HEK293 (cell line): ENCODE measurements around the gene BTNL9.

Experiments used
- CTCF ChIA-PET: fragments of 350-600 bp; formaldehyde crosslinking; extraction: SDS; loops from one replicate; lab custom pipeline; 2021; ENCODE audit warnings: antibody characterized with exemption; lab: Yijun Ruan, JAX
- POLR2A ChIA-PET: fragments of 300-600 bp; formaldehyde crosslinking; extraction: SDS; loops from one replicate; lab custom pipeline; 2020; ENCODE audit warnings: antibody characterized with exemption, inconsistent platforms; lab: Yijun Ruan, JAX
- H3K27ac ChIP-seq: fragments of 200-500 bp; sonication (Bioruptor generic); 2 replicates; pipeline ENCODE4 v1.5.1; 2014; ENCODE audit warnings: low read depth, low read length, control low read depth, inconsistent platforms; ENCODE audit errors: extremely low read depth
- H3K36me3 ChIP-seq, 2 experiments: fragments of 200-500 bp in 1 of 2; sonication (Bioruptor generic) in 1 of 2; 1 replicate in 1 of 2; 2 replicates in 1 of 2; pipeline ENCODE4 v1.5.1; 2014 to 2017; ENCODE audit warnings: inconsistent platforms in 2 of 2, low read length in 2 of 2; ENCODE audit not compliant: control insufficient read depth in 2 of 2, insufficient read depth in 1 of 2
- H3K4me1 ChIP-seq: fragments of 200-500 bp; sonication (Bioruptor generic); 2 replicates; pipeline ENCODE4 v1.5.1; 2014; ENCODE audit warnings: mild to moderate bottlenecking, low read length, inconsistent platforms; ENCODE audit not compliant: control insufficient read depth, insufficient read depth
- H3K4me3 ChIP-seq: 2 replicates; pipeline ENCODE4 v1.5.1; 2011; ENCODE audit warnings: low read depth, mild to moderate bottlenecking, control low read depth, low read length, moderate library complexity
- H3K9me3 ChIP-seq: fragments of 200-500 bp; sonication (Bioruptor generic); 2 replicates; pipeline ENCODE4 v1.5.1; 2014; ENCODE audit warnings: low read depth, low read length, inconsistent platforms; ENCODE audit not compliant: control insufficient read depth, insufficient read depth
- EGR2 ChIP-seq: fragments of 450-650 bp; formaldehyde crosslinking; IDR thresholded peaks from 2 replicates; pipeline ENCODE4 v1.5.1; 2016; ENCODE audit warnings: low read depth, missing biosample characterization, missing genetic modification characterization
- GFI1B ChIP-seq: fragments of 450-650 bp; formaldehyde crosslinking; IDR thresholded peaks from 2 replicates; pipeline ENCODE4 v1.5.1; 2016; ENCODE audit warnings: missing biosample characterization, missing genetic modification characterization
- GLIS1 ChIP-seq: fragments of 450-650 bp; formaldehyde crosslinking; IDR thresholded peaks from 2 replicates; pipeline ENCODE4 v1.5.1; 2016; ENCODE audit warnings: missing biosample characterization, missing genetic modification characterization
- HOXA7 ChIP-seq: sonication (generic); formaldehyde crosslinking; IDR thresholded peaks from 2 replicates; pipeline ENCODE4 v1.8.1; 2022; ENCODE audit warnings: missing genetic modification reagents, borderline replicate concordance
- PRDM2 ChIP-seq: fragments of 450-650 bp; formaldehyde crosslinking; IDR thresholded peaks from 2 replicates; pipeline ENCODE4 v1.5.1; 2016; ENCODE audit warnings: missing biosample characterization, missing genetic modification characterization, borderline replicate concordance
- PRDM4 ChIP-seq: fragments of 450-650 bp; formaldehyde crosslinking; IDR thresholded peaks from 2 replicates; pipeline ENCODE4 v1.5.1; 2017; ENCODE audit warnings: missing biosample characterization, missing genetic modification characterization
- SP2 ChIP-seq: fragments of 450-650 bp; formaldehyde crosslinking; IDR thresholded peaks from 2 replicates; pipeline ENCODE4 v1.5.1; 2016; ENCODE audit warnings: missing biosample characterization, missing genetic modification characterization
- TRIM28 ChIP-seq: IDR thresholded peaks from 2 replicates; pipeline ENCODE4 v1.6.1; 2011; ENCODE audit warnings: low read length, control low read depth, borderline replicate concordance
- ZBTB20 ChIP-seq: fragments of 450-650 bp; formaldehyde crosslinking; IDR thresholded peaks from 2 replicates; pipeline ENCODE4 v1.5.1; 2016; ENCODE audit warnings: missing biosample characterization, missing genetic modification characterization
- ZBTB21 ChIP-seq: fragments of 450-650 bp; formaldehyde crosslinking; IDR thresholded peaks from 2 replicates; pipeline ENCODE4 v1.5.1; 2017; ENCODE audit warnings: missing biosample characterization, missing genetic modification characterization
- ZBTB48 ChIP-seq: fragments of 450-650 bp; formaldehyde crosslinking; IDR thresholded peaks from 2 replicates; pipeline ENCODE4 v1.5.1; 2016; ENCODE audit warnings: missing biosample characterization, missing genetic modification characterization
- ZFP37 ChIP-seq: fragments of 450-650 bp; formaldehyde crosslinking; IDR thresholded peaks from 2 replicates; pipeline ENCODE4 v1.5.1; 2016; ENCODE audit warnings: missing biosample characterization, missing genetic modification characterization
- ZIC2 ChIP-seq: fragments of 450-650 bp; formaldehyde crosslinking; IDR thresholded peaks from 2 replicates; pipeline ENCODE4 v1.5.1; 2016; ENCODE audit warnings: missing biosample characterization, missing genetic modification characterization
- ZNF121 ChIP-seq: fragments of 450-650 bp; formaldehyde crosslinking; IDR thresholded peaks from 2 replicates; pipeline ENCODE4 v1.5.1; 2016; ENCODE audit warnings: missing biosample characterization, missing genetic modification characterization
- ZNF214 ChIP-seq: fragments of 450-650 bp; formaldehyde crosslinking; IDR thresholded peaks from 2 replicates; pipeline ENCODE4 v1.5.1; 2017; ENCODE audit warnings: missing biosample characterization, mild to moderate bottlenecking, missing genetic modification characterization, borderline replicate concordance
- ZNF223 ChIP-seq: fragments of 450-650 bp; formaldehyde crosslinking; IDR thresholded peaks from 2 replicates; pipeline ENCODE4 v1.5.1; 2016; ENCODE audit warnings: missing biosample characterization, missing genetic modification characterization
- ZNF248 ChIP-seq: fragments of 450-650 bp; formaldehyde crosslinking; IDR thresholded peaks from 2 replicates; pipeline ENCODE4 v1.5.1; 2017; ENCODE audit warnings: missing biosample characterization, missing genetic modification characterization
- ZNF26 ChIP-seq: fragments of 450-650 bp; formaldehyde crosslinking; IDR thresholded peaks from 2 replicates; pipeline ENCODE4 v1.5.1; 2016; ENCODE audit warnings: missing biosample characterization, missing genetic modification characterization
- ZNF558 ChIP-seq: fragments of 450-650 bp; formaldehyde crosslinking; IDR thresholded peaks from 2 replicates; pipeline ENCODE4 v1.5.1; 2016; ENCODE audit warnings: missing biosample characterization, missing genetic modification characterization
- ZNF571 ChIP-seq: fragments of 450-650 bp; formaldehyde crosslinking; IDR thresholded peaks from 2 replicates; pipeline ENCODE4 v1.5.0; 2017; ENCODE audit warnings: missing biosample characterization, missing genetic modification characterization
- ZNF600 ChIP-seq: fragments of 450-650 bp; formaldehyde crosslinking; IDR thresholded peaks from 2 replicates; pipeline ENCODE4 v1.5.1; 2016; ENCODE audit warnings: missing biosample characterization, missing genetic modification characterization
- ZNF610 ChIP-seq: fragments of 450-650 bp; formaldehyde crosslinking; IDR thresholded peaks from 2 replicates; pipeline ENCODE4 v1.5.1; 2016; ENCODE audit warnings: missing biosample characterization, missing genetic modification characterization, borderline replicate concordance
- ZNF645 ChIP-seq: fragments of 450-650 bp; formaldehyde crosslinking; IDR thresholded peaks from 2 replicates; pipeline ENCODE4; 2016; ENCODE audit warnings: missing biosample characterization, missing genetic modification characterization
- ZSCAN23 ChIP-seq: fragments of 450-650 bp; formaldehyde crosslinking; IDR thresholded peaks from 2 replicates; pipeline ENCODE4 v1.5.1; 2016; ENCODE audit warnings: missing biosample characterization, missing genetic modification characterization

Gene BTNL9

GRCh38 chr5:181036816-181037364 lies 3.2 kb upstream of the BTNL9 start (continued):
- TF ChIP-seq PRDM2 = no peak
- no peak for TF ChIP-seq ZNF610 (tag by site-specific recombination)
- no peak for TF ChIP-seq TRIM28
- TF ChIP-seq ZNF558 (tag by site-specific recombination) = no peak

- Histone ChIP-seq H3K9me3 (no peaks in the 10 kb centered on the region), H3K36me3 (no peaks in the 10 kb centered on the region), H3K4me1 (no peaks in the 10 kb centered on the region), H3K27ac (no peak overlapping the region), H3K4me3 (no peak overlapping the region)
- ChIA-PET CTCF (no interaction called here), POLR2A (no interaction called here)
- no peak for TF ChIP-seq ZNF248 (tag by site-specific recombination)
- TF ChIP-seq SP2 = peak; percentile 38; the same call in 1 of the 2 replicates
- no peak for TF ChIP-seq ZNF600
- TF ChIP-seq ZBTB20 (tag by site-specific recombination) = peak; percentile 38; the same call in 1 of the 2 replicates
- no peak for TF ChIP-seq PRDM4
- no peak for TF ChIP-seq ZFP37 (tag by site-specific recombination)
- no peak for TF ChIP-seq ZNF214
- TF ChIP-seq HOXA7 = no peak
- no peak for TF ChIP-seq ZNF223 (tag by site-specific recombination)
- no peak for TF ChIP-seq ZNF26 (tag by site-specific recombination)
- no peak for TF ChIP-seq ZSCAN23 (tag by site-specific recombination)
- TF ChIP-seq EGR2 (tag by site-specific recombination) = peak; percentile 93
- no peak for TF ChIP-seq ZBTB21 (tag by site-specific recombination)
- TF ChIP-seq ZNF571 (tag by site-specific recombination) = no peak
- TF ChIP-seq GLIS1 (tag by site-specific recombination) = peak; percentile 27; the same call in 1 of the 2 replicates
- no peak for TF ChIP-seq GFI1B
- TF ChIP-seq ZIC2 = peak; percentile 49
- TF ChIP-seq ZNF121 (tag by site-specific recombination) = no peak
- peak; percentile 46; the same call in 1 of the 2 replicates for TF ChIP-seq ZBTB48 (tag by site-specific recombination)
- no peak for TF ChIP-seq ZNF645 (tag by site-specific recombination)
Measured at GRCh38 chr5:181037365-181037861, 2.7 kb upstream of the BTNL9 start.
